ENCODE data around the gene SP8.

DNA sequence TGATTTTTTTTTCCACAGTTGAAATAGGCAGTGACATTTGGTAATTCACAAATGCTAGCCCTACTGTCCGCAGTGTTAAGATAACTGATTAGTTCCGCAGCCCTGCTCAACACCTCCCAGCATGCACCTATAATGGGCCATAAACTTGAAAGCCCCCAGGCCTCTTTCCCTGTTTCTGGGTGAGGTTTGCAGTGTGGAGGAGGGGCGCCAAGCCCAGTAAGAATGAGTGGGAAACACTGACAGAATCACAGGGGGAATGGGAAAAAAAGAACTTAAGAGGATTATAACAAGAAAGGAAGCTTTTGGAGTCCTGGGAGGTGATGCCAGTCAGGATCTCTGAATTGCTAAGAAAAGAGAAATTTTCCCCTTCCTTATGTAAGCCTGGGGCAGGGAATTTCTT, 39.6 kb upstream of the SP8 start:
- TF ChIP-seq EZH2phosphoT487 (IDR thresholded peaks at IDR 0.05; ENCODE audit: insufficient read depth, low read depth) (no peak), EZH2 (IDR thresholded peaks at IDR 0.05; ENCODE audit: insufficient read depth, poor library complexity, severe bottlenecking) (no peak)

All from GM23248 (cell line).